Smooth muscle cell (in vitro differentiated cells): ENCODE measurements around the gene RNH1. TPM values are rescaled to one million over a fixed set of nuclear protein-coding genes. Genes with fewer than 3 reads are reported as not detected.

Source experiments
- DNase-seq: peaks from one replicate; lab custom pipeline; 2025; ENCODE audit not compliant: unreplicated experiment; lab: John Stamatoyannopoulos, UW
- H2AFZ ChIP-seq: fragments of 200-600 bp; sonication (generic); 2 replicates; pipeline ENCODE4 v1.6.0; 2016; ENCODE audit warnings: antibody characterized with exemption, low read depth, mild to moderate bottlenecking
- H3F3A ChIP-seq: fragments of 200-600 bp; sonication (generic); 2 replicates; pipeline ENCODE4 v1.6.0; 2017; ENCODE audit warnings: antibody characterized with exemption, low read depth
- H3K27ac ChIP-seq: fragments of 200-600 bp; sonication (generic); 2 replicates; pipeline ENCODE4 v1.5.1; 2016; ENCODE audit warnings: low read depth, mild to moderate bottlenecking
- H3K27me3 ChIP-seq: fragments of 200-600 bp; sonication (generic); 2 replicates; pipeline ENCODE4 v1.6.1; 2016; ENCODE audit warnings: low read depth, mild to moderate bottlenecking
- H3K36me3 ChIP-seq: fragments of 200-600 bp; sonication (generic); 2 replicates; pipeline ENCODE4 v1.5.1; 2016; ENCODE audit warnings: low read depth
- H3K4me1 ChIP-seq: fragments of 200-600 bp; sonication (generic); 2 replicates; pipeline ENCODE4 v1.5.1; 2016; ENCODE audit warnings: low read depth
- H3K4me2 ChIP-seq: fragments of 200-600 bp; sonication (generic); 2 replicates; pipeline ENCODE4 v1.6.0; 2016; ENCODE audit warnings: mild to moderate bottlenecking
- H3K4me3 ChIP-seq: fragments of 200-600 bp; sonication (generic); 2 replicates; pipeline ENCODE4 v1.5.1; 2016; ENCODE audit warnings: mild to moderate bottlenecking
- H3K79me2 ChIP-seq: fragments of 200-600 bp; sonication (generic); 2 replicates; pipeline ENCODE4 v1.6.0; 2016; ENCODE audit warnings: low read depth, mild to moderate bottlenecking
- H3K9ac ChIP-seq: fragments of 200-600 bp; sonication (generic); 2 replicates; pipeline ENCODE4 v1.6.0; 2016; ENCODE audit warnings: low read depth
- H3K9me3 ChIP-seq: fragments of 200-600 bp; sonication (generic); replicated peaks from 2 replicates; pipeline ENCODE4 v1.5.1; 2016; ENCODE audit warnings: low read depth
- H4K20me1 ChIP-seq: fragments of 200-600 bp; sonication (generic); 2 replicates; pipeline ENCODE4 v1.6.0; 2016; ENCODE audit warnings: low read depth
- WGBS: methylation state at CpG from one replicate; pipeline ENCODE4 v1.1.7; 2016; ENCODE audit warnings: low lambda C conversion rate; 5-methylcytosine and 5-hydroxymethylcytosine counted together
- polyA plus RNA-seq: library from polyadenylated mRNA; unstranded; fragments of >200 nt; fragmentation: Nextera tagmentation; extraction: Ambion mirVana; gene quantifications from 2 replicates; pipeline ENCODE4 v1.2.1, GENCODE V29; 2016
- total RNA-seq: library from RNA; depleted of rRNA; stranded (reverse); fragments of >200 nt; gene quantifications from 2 replicates; pipeline ENCODE4 v1.2.3, GENCODE V29; 2014
- TF ChIP-seq, protein P1 (sequence below): fragments of 200-600 bp; sonication (generic); IDR thresholded peaks from 2 replicates; pipeline ENCODE4 v1.5.1; 2017; ENCODE audit warnings: borderline replicate concordance, mild to moderate bottlenecking, antibody characterized with exemption; ENCODE audit not compliant: insufficient read depth, poor library complexity, severe bottlenecking

RNH1 gene
- total and polyA plus RNA-seq, 2 experiments from 2014 or later = 91.3 to 243 TPM

DNA sequence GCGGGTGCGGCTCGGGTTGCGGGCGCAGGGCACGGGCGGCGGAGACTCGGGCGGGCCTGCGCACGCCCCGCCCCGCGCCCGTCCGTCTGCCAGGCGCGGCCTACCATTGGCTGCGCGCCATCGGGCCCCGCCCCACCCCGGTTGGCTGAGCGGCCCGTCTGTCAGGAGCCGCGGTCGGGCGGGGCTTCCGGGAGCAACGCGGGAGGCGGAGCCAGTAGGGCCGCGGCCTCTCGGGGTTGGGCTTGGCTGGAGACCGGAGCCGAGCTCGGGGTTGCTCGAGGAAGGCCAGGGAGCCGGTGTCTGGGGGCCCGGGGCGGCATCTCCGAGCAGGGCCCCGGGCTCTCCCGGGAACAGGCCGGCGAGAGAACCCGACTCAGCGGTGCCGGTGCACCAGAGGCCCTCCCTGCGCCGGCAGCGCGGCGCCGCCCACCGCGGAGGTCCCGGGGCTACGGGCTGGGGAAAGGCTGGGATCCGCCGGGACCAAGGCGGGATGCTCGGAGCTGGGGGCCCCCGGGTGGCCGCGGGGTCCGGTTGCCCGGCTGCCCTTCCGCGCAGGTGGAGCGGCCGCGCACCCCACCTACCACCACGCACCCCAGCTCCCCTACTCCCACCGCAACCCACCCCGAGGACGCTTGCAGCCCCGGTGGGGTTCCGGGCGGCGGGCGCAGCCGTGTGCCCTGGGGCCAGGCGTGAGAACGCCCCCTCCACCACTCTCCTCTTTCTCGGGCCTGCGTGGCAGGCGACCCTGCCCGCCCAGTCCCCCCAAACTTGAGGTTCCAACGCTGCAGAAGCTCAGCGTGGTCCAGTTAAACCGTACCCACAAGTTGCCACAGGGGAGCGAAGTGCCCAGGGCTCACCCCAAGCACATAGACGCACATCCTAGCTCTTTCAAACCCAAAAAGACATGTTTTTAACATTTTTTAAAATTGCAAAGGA lies 28.7 kb upstream of the RNH1 start, which contains the start of gene HRAS:
Gene HRAS (minus strand): TSS at position 58 of the 936 bp plus-strand sequence.
- Histone ChIP-seq H3F3A (no peaks in the 10 kb centered on the region), H3K36me3 (no peaks in the 10 kb centered on the region), H3K4me2 (peak within 1 kb of the TSS; percentile 95), H3K9me3 (no peaks in the 10 kb centered on the region), H3K27ac (peak within 1 kb of the TSS; percentile 75), H3K9ac (peak within 1 kb of the TSS; percentile 90), H2AFZ (peak within 1 kb of the TSS; percentile 32), H4K20me1 (peaks cover 35% of the 10 kb centered on the region), H3K4me3 (peak within 1 kb of the TSS; percentile 94), H3K27me3 (no peaks in the 10 kb centered on the region), H3K4me1 (peaks cover 5% of the 10 kb centered on the region), H3K79me2 (peaks cover 16% of the 10 kb centered on the region)
- TF ChIP-seq, protein P1, sequence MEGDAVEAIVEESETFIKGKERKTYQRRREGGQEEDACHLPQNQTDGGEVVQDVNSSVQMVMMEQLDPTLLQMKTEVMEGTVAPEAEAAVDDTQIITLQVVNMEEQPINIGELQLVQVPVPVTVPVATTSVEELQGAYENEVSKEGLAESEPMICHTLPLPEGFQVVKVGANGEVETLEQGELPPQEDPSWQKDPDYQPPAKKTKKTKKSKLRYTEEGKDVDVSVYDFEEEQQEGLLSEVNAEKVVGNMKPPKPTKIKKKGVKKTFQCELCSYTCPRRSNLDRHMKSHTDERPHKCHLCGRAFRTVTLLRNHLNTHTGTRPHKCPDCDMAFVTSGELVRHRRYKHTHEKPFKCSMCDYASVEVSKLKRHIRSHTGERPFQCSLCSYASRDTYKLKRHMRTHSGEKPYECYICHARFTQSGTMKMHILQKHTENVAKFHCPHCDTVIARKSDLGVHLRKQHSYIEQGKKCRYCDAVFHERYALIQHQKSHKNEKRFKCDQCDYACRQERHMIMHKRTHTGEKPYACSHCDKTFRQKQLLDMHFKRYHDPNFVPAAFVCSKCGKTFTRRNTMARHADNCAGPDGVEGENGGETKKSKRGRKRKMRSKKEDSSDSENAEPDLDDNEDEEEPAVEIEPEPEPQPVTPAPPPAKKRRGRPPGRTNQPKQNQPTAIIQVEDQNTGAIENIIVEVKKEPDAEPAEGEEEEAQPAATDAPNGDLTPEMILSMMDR = no peak
- peak; percentile 77 for DNase-seq
- WGBS = 5% methylated on average over 43 of the region's 97 CpGs

DNA sequence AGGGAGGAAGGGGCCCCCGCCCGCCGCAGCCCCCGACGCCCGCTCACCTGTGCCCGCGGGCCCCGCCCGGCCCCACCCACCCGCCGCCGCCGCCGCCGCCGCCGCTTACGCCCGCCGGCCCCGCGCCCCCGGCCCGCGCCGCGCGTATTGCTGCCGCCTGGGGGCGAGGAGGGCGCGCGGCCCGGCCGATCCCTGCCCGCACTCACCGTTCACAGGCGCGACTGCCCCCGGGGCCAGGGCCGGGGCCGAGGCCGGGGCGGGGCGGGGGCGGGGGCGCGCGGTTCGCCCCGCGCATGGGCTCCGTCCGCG lies 28.1 kb upstream of the RNH1 start:
- Histone ChIP-seq H3K9ac (no peak overlapping the region), H3K4me2 (peak overlapping the region; percentile 95)

DNA sequence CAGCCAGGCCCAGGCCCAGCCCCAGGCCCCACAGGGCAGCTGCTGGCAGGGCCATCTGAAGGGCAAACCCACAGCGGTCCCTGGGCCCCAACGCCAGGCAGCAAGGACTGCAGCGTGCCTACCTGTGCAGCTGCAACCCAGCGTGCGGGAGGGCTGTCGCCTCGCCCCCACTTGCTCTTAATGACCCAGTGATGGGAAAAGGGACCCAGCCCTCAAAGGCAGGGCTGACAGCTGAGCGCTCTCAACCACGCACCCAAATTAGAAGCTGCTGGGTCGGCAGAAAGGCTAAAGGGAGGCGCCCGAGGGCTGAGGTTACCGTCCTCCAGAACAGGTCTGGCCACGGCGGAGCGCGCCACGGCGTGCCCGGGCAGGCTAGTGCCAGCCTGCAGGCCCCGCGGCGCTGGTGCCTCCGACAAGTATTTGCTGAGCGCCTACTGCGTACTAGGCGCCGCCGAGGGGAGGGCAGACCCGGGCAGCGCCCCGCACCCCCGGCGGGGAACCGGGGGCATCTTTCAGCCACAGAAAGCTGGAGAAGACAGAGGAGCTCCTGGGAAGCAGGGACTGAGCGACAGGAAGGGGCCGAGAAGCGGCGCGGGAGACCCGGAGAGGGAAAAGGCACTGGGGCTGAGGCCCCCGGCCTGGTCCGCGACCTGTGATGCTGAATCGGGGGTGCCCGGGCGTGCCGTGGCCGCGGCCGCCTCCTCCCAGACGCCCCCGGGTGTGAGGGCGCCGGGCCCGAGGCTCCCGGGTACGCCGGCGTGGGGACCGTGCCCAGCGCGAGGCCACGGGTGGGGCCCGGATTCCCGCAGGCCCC lies 27.6 kb upstream of the RNH1 start:
- TF ChIP-seq, protein P1 = no peak
- peak overlapping the region; percentile 75 for H3K27ac ChIP-seq

More for the DNA sequence above, 28.1 kb upstream of the RNH1 start:
- H3K4me1 ChIP-seq = peaks cover 5% of the 10 kb centered on the region
- DNase-seq = no peak
- H3F3A ChIP-seq = no peaks in the 10 kb centered on the region
- TF ChIP-seq, protein P1 = no peak
- peaks cover 16% of the 10 kb centered on the region for H3K79me2 ChIP-seq
- no peaks in the 10 kb centered on the region for H3K36me3 ChIP-seq
- no CpG with 5 or more reads among the region's 56 CpGs for WGBS
- peaks cover 35% of the 10 kb centered on the region for H4K20me1 ChIP-seq
- peak overlapping the region; percentile 94 for H3K4me3 ChIP-seq
- H2AFZ ChIP-seq = no peak overlapping the region
- no peaks in the 10 kb centered on the region for H3K9me3 ChIP-seq
- no peaks in the 10 kb centered on the region for H3K27me3 ChIP-seq
- H3K27ac ChIP-seq = no peak overlapping the region

More for the DNA sequence above, 27.6 kb upstream of the RNH1 start:
- Histone ChIP-seq H3K36me3 (no peaks in the 10 kb centered on the region), H3K9me3 (no peaks in the 10 kb centered on the region), H3K4me3 (peak overlapping the region; percentile 94), H3K79me2 (peaks cover 16% of the 10 kb centered on the region), H3K4me1 (peaks cover 5% of the 10 kb centered on the region), H3K27me3 (no peaks in the 10 kb centered on the region), H4K20me1 (peaks cover 35% of the 10 kb centered on the region), H3K9ac (peak overlapping the region; percentile 90), H3K4me2 (peak overlapping the region; percentile 95), H2AFZ (no peak overlapping the region), H3F3A (no peaks in the 10 kb centered on the region)
- DNase-seq = no peak
- 13% methylated on average over 54 of the region's 66 CpGs for WGBS
